Heart right ventricle (tissue), 16 donors: Measurements from ENCODE around the gene LYPD6. TPM values are rescaled to one million over a fixed set of nuclear protein-coding genes. Genes with fewer than 3 reads are reported as not detected.

ENCODE experiments used
- ATAC-seq, 8 donors: fragments of 200-7000 bp; cut with Tn5 transposase; one replicate each; pipeline ENCODE4 v1.9.1; 2020; ENCODE audit warnings: mild to moderate bottlenecking in 8 of 8, moderate library complexity in 8 of 8, moderate number of reproducible peaks in 1 of 8
- DNase-seq, 2 donors: peaks; one replicate each; pipeline ENCODE4 v3.0.0-alpha.2; 2020
- H3K27ac ChIP-seq, 10 donors: fragments of 200-600 bp; sonication (generic) in 2 of 10; one replicate each; pipeline versions ENCODE4 v1.5.0 to v1.8.0; 2020 to 2022; ENCODE audit warnings: mild to moderate bottlenecking in 3 of 10
- H3K27me3 ChIP-seq, 7 donors: fragments of 200-600 bp; one replicate each; pipeline ENCODE4 v1.8.0; 2021 to 2022; ENCODE audit warnings: mild to moderate bottlenecking in 2 of 7
- H3K36me3 ChIP-seq, 9 donors: fragments of 200-600 bp; sonication (generic) in 1 of 9; one replicate each; pipeline versions ENCODE4 v1.5.0 to v1.8.0; 2020 to 2022; ENCODE audit warnings: mild to moderate bottlenecking in 2 of 9
- H3K4me1 ChIP-seq, 9 donors: fragments of 200-600 bp; sonication (generic) in 1 of 9; one replicate each; pipeline versions ENCODE4 v1.5.0 to v1.8.0; 2020 to 2022; ENCODE audit warnings: mild to moderate bottlenecking in 4 of 9
- H3K4me3 ChIP-seq, 10 donors: fragments of 200-600 bp; sonication (generic) in 2 of 10; one replicate each; pipeline versions ENCODE4 v1.5.0 to v1.8.0; 2020 to 2022; ENCODE audit warnings: mild to moderate bottlenecking in 7 of 10, moderate library complexity in 2 of 10
- H3K9me3 ChIP-seq, 11 donors: fragments of 200-600 bp in 10 of 11; sonication (generic) in 2 of 11; one replicate each; pipeline versions ENCODE4 v1.5.0 to v1.8.0; 2013 to 2022; ENCODE audit warnings: mild to moderate bottlenecking in 2 of 11, control low read depth in 1 of 11, moderate library complexity in 1 of 11
- CTCF ChIP-seq, 9 donors: fragments of 200-600 bp; sonication (generic) in 2 of 9; IDR thresholded peaks; one replicate each; pipeline versions ENCODE4 v1.5.0 to v1.8.0; 2021 to 2022; ENCODE audit warnings: antibody characterized with exemption in 9 of 9, mild to moderate bottlenecking in 5 of 9, moderate library complexity in 1 of 9
- WGBS, 2 donors: extraction: QIAGEN DNeasy Blood & Tissue Kit; methylation state at CpG; one replicate each; pipeline ENCODE4 v1.1.7; 2013; ENCODE audit warnings: inconsistent platforms in 1 of 2; 5-methylcytosine and 5-hydroxymethylcytosine counted together
- intact Hi-C, 10 donors: fragments of 100-400 bp; cut with DNase I; formaldehyde crosslinking; loops; one replicate each; pipeline versions ENCODE4 v1.11.1 to v1.14.2; 2022
- polyA plus RNA-seq, 2 donors: library from polyadenylated mRNA; stranded (reverse); fragments of 200-250 nt; gene quantifications; one replicate each; pipeline ENCODE4 v1.2.3, GENCODE V29; 2013
- total RNA-seq, 10 donors: library from RNA; stranded (reverse); fragmentation: NEBNext Ultra II Directional in 3 of 10; extraction: Animal tissue kit (Norgen Biotek cat#: 25700) in 3 of 10; gene quantifications; one replicate each; pipeline versions ENCODE4 v1.2.1 to v1.2.4, GENCODE V29; 2021 to 2023
- donor health status: Arrhythmogenic right ventricular cardiomyopathy.
- donor health status: ischemic (EF 13 %, LVEDD 7.1; RV severe dilation, severe dysfunction).
- donor health status: healthy with polysubstance abuse.
- donor health status: DM: no; HTN: yes; CAD: no.
- donor health status: DM: no; HTN: no; CAD: no.
- donor health status: ischemic (EF 25% LVEDD 6.9; RV normal size, moderate dysfunction).
- donor health status: ischemic (EF 25% LVEDD 5.7; RV mildly dilated, moderate dysfunction).
- donor health status: healthy.
- donor health status: DM: yes; HTN: yes; CAD: no.
- donor health status: Ischemic cardiomyopathy.
- donor health status: ischemic (EF 35%, LVEDD 5.7; RV mildly dilated, moderate dysfunction).
- donor health status: nonischemic (EF 11% LVEDD 7.7; RV severe dilation, severe dysfunction).
- donor health status: DM: yes; HTN: yes; CAD: no.
- donor health status: PGD.
- donor health status: ischemic (EF 29% LVEDD 5.4; RV normal size, mild dysfunction).
- donor health status: nonischemic (EF 23%, LVEDD 6.1; RV moderate dilation, normal function).

Gene LYPD6
- total and polyA plus RNA-seq, 12 donors: 0.06 to 0.55 (median 0.15) TPM; not detected in 1

- no peak overlapping the region for H3K27ac ChIP-seq
- H3K4me1 ChIP-seq: no peaks in the 10 kb centered on the region
- 77 to 90% methylated on average over 2 of the region's 2 CpGs for WGBS, 2 donors
- no peak overlapping the region for H3K4me3 ChIP-seq
- TF ChIP-seq CTCF (IDR thresholded peaks at IDR 0.05): no peak
- no peaks in the 10 kb centered on the region for H3K27me3 ChIP-seq
- no peaks in the 10 kb centered on the region for H3K36me3 ChIP-seq
- peaks cover 0 to 34% (median 7%) of the 10 kb centered on the region in 11 donors for H3K9me3 ChIP-seq
- DNase-seq: no peak
- intact Hi-C loops: no loop called here
- ATAC-seq: no peak
These were observed 125.9 kb downstream of the LYPD6 start for GRCh38 chr2:149456285-149456684.

- H3K4me3 ChIP-seq: no peak overlapping the region
- no peaks in the 10 kb centered on the region for H3K27me3 ChIP-seq
- DNase-seq (no peak), ATAC-seq (no peak)
- no peak overlapping the region for H3K27ac ChIP-seq
- intact Hi-C loops: no loop called here
- no peaks in the 10 kb centered on the region for H3K4me1 ChIP-seq
- peaks cover 0 to 53% (median 19%) of the 10 kb centered on the region in 11 donors for H3K9me3 ChIP-seq
- H3K36me3 ChIP-seq: no peaks in the 10 kb centered on the region
- no peak for TF ChIP-seq CTCF (IDR thresholded peaks at IDR 0.05)
These were observed 128.1 kb downstream of the LYPD6 start for GRCh38 chr2:149458502-149458901.

- intact Hi-C loops: no loop called here
- TF ChIP-seq CTCF (IDR thresholded peaks at IDR 0.05): no peak
- H3K27ac ChIP-seq: no peak overlapping the region
- DNase-seq (no peak), ATAC-seq (no peak)
- no peaks in the 10 kb centered on the region for H3K36me3 ChIP-seq
- no peaks in the 10 kb centered on the region for H3K27me3 ChIP-seq
- H3K4me1 ChIP-seq: no peaks in the 10 kb centered on the region
- peaks cover 0 to 42% (median 19%) of the 10 kb centered on the region in 11 donors for H3K9me3 ChIP-seq
- H3K4me3 ChIP-seq: no peak overlapping the region
- 36 to 44% methylated on average over 2 of the region's 2 CpGs for WGBS, 2 donors
These were observed 133.1 kb downstream of the LYPD6 start for GRCh38 chr2:149463328-149464002.

- no peak for ATAC-seq
These were observed 134.0 kb downstream of the LYPD6 start for GRCh38 chr2:149464396-149464795.

More at GRCh38 chr2:149464396-149464795, 134.0 kb downstream of the LYPD6 start:
- TF ChIP-seq CTCF (IDR thresholded peaks at IDR 0.05): no peak
- Histone ChIP-seq H3K36me3 (no peaks in the 10 kb centered on the region), H3K4me3 (no peak overlapping the region), H3K4me1 (no peaks in the 10 kb centered on the region), H3K9me3 (peaks cover 0 to 36% (median 11%) of the 10 kb centered on the region in 11 donors), H3K27me3 (no peaks in the 10 kb centered on the region), H3K27ac (no peak overlapping the region)
- DNase-seq: no peak
- WGBS, 2 donors: 89 to 90% methylated on average over 7 of the region's 7 CpGs
- intact Hi-C loops: no loop called here
